ENCODE results near the gene S100A3.

DNA sequence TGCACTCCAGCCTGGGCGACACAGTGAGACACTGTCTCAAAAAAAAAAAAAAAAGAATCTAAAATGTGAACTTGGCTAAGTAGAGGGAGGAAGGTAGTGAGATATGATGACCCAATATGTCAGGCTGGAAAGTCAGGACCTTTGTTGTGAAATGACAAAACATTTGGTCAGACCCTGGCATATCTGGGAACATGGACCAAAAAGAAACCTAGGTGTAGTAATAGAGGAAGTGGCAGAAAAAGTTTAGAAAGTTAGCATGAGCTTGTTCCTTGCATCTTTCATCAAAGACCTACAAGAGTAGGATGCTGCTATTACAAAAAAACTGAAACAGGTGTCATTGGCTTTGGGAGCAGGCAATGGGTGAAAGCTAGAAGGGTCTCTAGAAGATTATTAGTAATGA, 7.3 kb upstream of the S100A3 start:
- TF ChIP-seq POLR2AphosphoS5 (IDR thresholded peaks at IDR 0.05) (no peak), RAD21 (conservative IDR thresholded peaks at IDR 0.05) (no peak), TAF1 (IDR thresholded peaks at IDR 0.05; ENCODE audit: low read depth) (no peak), EP300 (conservative IDR thresholded peaks at IDR 0.05; ENCODE audit: poor library complexity, severe bottlenecking) (no peak), SMC3 (conservative IDR thresholded peaks at IDR 0.05; ENCODE audit: poor library complexity) (no peak), EZH2 (IDR thresholded peaks at IDR 0.05; ENCODE audit: borderline replicate concordance, insufficient read depth, low read length, poor library complexity, severe bottlenecking) (no peak), MXI1 (conservative IDR thresholded peaks at IDR 0.05; ENCODE audit: poor library complexity, severe bottlenecking) (no peak)
- TF ChIP-seq, protein P1, sequence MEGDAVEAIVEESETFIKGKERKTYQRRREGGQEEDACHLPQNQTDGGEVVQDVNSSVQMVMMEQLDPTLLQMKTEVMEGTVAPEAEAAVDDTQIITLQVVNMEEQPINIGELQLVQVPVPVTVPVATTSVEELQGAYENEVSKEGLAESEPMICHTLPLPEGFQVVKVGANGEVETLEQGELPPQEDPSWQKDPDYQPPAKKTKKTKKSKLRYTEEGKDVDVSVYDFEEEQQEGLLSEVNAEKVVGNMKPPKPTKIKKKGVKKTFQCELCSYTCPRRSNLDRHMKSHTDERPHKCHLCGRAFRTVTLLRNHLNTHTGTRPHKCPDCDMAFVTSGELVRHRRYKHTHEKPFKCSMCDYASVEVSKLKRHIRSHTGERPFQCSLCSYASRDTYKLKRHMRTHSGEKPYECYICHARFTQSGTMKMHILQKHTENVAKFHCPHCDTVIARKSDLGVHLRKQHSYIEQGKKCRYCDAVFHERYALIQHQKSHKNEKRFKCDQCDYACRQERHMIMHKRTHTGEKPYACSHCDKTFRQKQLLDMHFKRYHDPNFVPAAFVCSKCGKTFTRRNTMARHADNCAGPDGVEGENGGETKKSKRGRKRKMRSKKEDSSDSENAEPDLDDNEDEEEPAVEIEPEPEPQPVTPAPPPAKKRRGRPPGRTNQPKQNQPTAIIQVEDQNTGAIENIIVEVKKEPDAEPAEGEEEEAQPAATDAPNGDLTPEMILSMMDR (IDR thresholded peaks at IDR 0.05; ENCODE audit: poor library complexity, severe bottlenecking) = no peak
- TF ChIP-seq, protein P2, sequence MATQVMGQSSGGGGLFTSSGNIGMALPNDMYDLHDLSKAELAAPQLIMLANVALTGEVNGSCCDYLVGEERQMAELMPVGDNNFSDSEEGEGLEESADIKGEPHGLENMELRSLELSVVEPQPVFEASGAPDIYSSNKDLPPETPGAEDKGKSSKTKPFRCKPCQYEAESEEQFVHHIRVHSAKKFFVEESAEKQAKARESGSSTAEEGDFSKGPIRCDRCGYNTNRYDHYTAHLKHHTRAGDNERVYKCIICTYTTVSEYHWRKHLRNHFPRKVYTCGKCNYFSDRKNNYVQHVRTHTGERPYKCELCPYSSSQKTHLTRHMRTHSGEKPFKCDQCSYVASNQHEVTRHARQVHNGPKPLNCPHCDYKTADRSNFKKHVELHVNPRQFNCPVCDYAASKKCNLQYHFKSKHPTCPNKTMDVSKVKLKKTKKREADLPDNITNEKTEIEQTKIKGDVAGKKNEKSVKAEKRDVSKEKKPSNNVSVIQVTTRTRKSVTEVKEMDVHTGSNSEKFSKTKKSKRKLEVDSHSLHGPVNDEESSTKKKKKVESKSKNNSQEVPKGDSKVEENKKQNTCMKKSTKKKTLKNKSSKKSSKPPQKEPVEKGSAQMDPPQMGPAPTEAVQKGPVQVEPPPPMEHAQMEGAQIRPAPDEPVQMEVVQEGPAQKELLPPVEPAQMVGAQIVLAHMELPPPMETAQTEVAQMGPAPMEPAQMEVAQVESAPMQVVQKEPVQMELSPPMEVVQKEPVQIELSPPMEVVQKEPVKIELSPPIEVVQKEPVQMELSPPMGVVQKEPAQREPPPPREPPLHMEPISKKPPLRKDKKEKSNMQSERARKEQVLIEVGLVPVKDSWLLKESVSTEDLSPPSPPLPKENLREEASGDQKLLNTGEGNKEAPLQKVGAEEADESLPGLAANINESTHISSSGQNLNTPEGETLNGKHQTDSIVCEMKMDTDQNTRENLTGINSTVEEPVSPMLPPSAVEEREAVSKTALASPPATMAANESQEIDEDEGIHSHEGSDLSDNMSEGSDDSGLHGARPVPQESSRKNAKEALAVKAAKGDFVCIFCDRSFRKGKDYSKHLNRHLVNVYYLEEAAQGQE (IDR thresholded peaks at IDR 0.05; ENCODE audit: borderline replicate concordance) = no peak

Data from neural cell (in vitro differentiated cells).